Gastroesophageal sphincter (tissue), 3 donors: ENCODE data around the gene TADA3.

Source experiments
- EP300 ChIP-seq: sonication (generic); formaldehyde crosslinking; IDR thresholded peaks from one replicate; pipeline ENCODE4 v1.6.1; 2017; ENCODE audit warnings: antibody characterized with exemption, mild to moderate bottlenecking
- POLR2A ChIP-seq, 2 donors: fragments of 450-650 bp; IDR thresholded peaks; one replicate each; pipeline ENCODE4 v1.6.1; 2017; ENCODE audit warnings: antibody characterized with exemption in 2 of 2, mild to moderate bottlenecking in 2 of 2, moderate library complexity in 1 of 2
- POLR2AphosphoS5 ChIP-seq: sonication (generic); formaldehyde crosslinking; IDR thresholded peaks from one replicate; pipeline ENCODE4 v1.6.1; 2017; ENCODE audit warnings: antibody characterized with exemption
- TF ChIP-seq, protein P1 (sequence below), 4 experiments: fragments of 200-600 bp in 2 of 4; fragments of 450-650 bp in 2 of 4; sonication (generic) in 1 of 4; IDR thresholded peaks; one replicate each; pipeline ENCODE4 v1.5.1; 2017 to 2019; ENCODE audit warnings: antibody characterized with exemption in 4 of 4, mild to moderate bottlenecking in 2 of 4, moderate library complexity in 2 of 4

DNA sequence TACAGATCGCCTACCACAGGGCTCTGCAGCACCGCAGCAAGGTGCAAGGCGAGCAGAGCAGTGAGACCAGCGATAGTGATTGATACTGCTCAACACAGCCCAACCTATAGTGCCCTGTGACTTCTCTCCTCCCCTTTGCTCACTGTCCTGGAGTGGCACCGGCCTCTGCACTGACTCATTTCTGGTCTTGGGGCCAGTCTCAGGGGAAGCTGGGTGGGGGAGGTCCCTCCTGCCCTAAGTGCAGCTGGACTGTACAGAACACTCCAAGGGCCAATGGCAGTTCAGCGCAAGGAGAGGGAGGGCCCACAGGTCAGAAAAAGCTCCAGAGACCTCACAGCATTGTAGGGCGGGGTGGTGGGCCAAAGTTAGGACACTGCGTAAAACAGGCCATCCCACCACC, 45.0 kb downstream of the TADA3 start:
- TF ChIP-seq, protein P1, sequence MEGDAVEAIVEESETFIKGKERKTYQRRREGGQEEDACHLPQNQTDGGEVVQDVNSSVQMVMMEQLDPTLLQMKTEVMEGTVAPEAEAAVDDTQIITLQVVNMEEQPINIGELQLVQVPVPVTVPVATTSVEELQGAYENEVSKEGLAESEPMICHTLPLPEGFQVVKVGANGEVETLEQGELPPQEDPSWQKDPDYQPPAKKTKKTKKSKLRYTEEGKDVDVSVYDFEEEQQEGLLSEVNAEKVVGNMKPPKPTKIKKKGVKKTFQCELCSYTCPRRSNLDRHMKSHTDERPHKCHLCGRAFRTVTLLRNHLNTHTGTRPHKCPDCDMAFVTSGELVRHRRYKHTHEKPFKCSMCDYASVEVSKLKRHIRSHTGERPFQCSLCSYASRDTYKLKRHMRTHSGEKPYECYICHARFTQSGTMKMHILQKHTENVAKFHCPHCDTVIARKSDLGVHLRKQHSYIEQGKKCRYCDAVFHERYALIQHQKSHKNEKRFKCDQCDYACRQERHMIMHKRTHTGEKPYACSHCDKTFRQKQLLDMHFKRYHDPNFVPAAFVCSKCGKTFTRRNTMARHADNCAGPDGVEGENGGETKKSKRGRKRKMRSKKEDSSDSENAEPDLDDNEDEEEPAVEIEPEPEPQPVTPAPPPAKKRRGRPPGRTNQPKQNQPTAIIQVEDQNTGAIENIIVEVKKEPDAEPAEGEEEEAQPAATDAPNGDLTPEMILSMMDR (IDR thresholded peaks at IDR 0.05), result no peak
- TF ChIP-seq POLR2A (IDR thresholded peaks at IDR 0.05), result no peak
- TF ChIP-seq POLR2AphosphoS5, result no peak
- TF ChIP-seq EP300, result no peak
